DND-41 (cell line): ENCODE measurements around the gene CPED1.

ENCODE experiments used
- ATAC-seq: fragments of 200-7000 bp; cut with Tn5 transposase; 3 replicates; pipeline ENCODE4 v1.9.1; 2021; ENCODE audit warnings: low read depth; ENCODE audit not compliant: insufficient read depth
- DNase-seq: peaks from one replicate; pipeline ENCODE4 v3.0.0-alpha.2; 2020
- H2AFZ ChIP-seq: 2 replicates; pipeline ENCODE4 v1.6.0; 2012; ENCODE audit warnings: low read depth, low read length
- H3K27ac ChIP-seq: 2 replicates; pipeline ENCODE4 v1.5.1; 2012; ENCODE audit warnings: low read length, inconsistent platforms
- H3K27me3 ChIP-seq: fragments of 200-600 bp; sonication (generic); 2 replicates; pipeline ENCODE4 v1.6.0; 2012; ENCODE audit warnings: low read length, mild to moderate bottlenecking, inconsistent platforms; ENCODE audit not compliant: insufficient read depth, poor library complexity
- H3K36me3 ChIP-seq: 2 replicates; pipeline ENCODE4 v1.5.1; 2012; ENCODE audit warnings: low read length, inconsistent platforms; ENCODE audit not compliant: insufficient read depth
- H3K4me1 ChIP-seq: 2 replicates; pipeline ENCODE4 v1.5.1; 2012; ENCODE audit warnings: mild to moderate bottlenecking, low read length; ENCODE audit not compliant: insufficient read depth
- H3K4me2 ChIP-seq: 2 replicates; pipeline ENCODE4 v1.6.0; 2012; ENCODE audit warnings: mild to moderate bottlenecking, moderate library complexity, low read length, inconsistent platforms; ENCODE audit not compliant: insufficient read depth
- H3K4me3 ChIP-seq, 2 experiments: fragments of 200-600 bp in 1 of 2; shearing (Covaris generic) in 1 of 2; 2 replicates each; pipeline ENCODE4 v1.5.1; 2012 to 2016; ENCODE audit warnings: inconsistent platforms in 2 of 2, low read length in 2 of 2, mild to moderate bottlenecking in 2 of 2, low read depth in 1 of 2, moderate library complexity in 1 of 2
- H3K79me2 ChIP-seq: 2 replicates; pipeline ENCODE4 v1.6.0; 2012; ENCODE audit warnings: low read length, inconsistent platforms; ENCODE audit not compliant: insufficient read depth
- H3K9ac ChIP-seq: 2 replicates; pipeline ENCODE4 v1.6.0; 2012; ENCODE audit warnings: low read depth, mild to moderate bottlenecking, inconsistent platforms, low read length, moderate library complexity
- H3K9me3 ChIP-seq: 2 replicates; pipeline ENCODE4 v1.5.1; 2012; ENCODE audit warnings: low read length, moderate library complexity, mild to moderate bottlenecking, inconsistent platforms; ENCODE audit not compliant: insufficient read depth, severe bottlenecking
- H4K20me1 ChIP-seq: 2 replicates; pipeline ENCODE4 v1.6.0; 2012; ENCODE audit warnings: low read length; ENCODE audit not compliant: insufficient read depth
- CTCF ChIP-seq: IDR thresholded peaks from 2 replicates; pipeline ENCODE4 v1.5.1; 2012; ENCODE audit warnings: borderline replicate concordance, low read length, moderate library complexity, mild to moderate bottlenecking; ENCODE audit not compliant: poor library complexity, severe bottlenecking; ENCODE audit errors: extremely low read depth
- EZH2 ChIP-seq: IDR thresholded peaks from 3 replicates; pipeline ENCODE4 v1.6.1; 2012; ENCODE audit warnings: borderline replicate concordance, low read depth, mild to moderate bottlenecking, moderate library complexity, low read length, inconsistent platforms; ENCODE audit not compliant: severe bottlenecking

Gene CPED1

GRCh38 chr7:121026159-121026558, 37.6 kb downstream of the CPED1 start:
- Histone ChIP-seq H3K27me3 (no peaks in the 10 kb centered on the region), H2AFZ (no peak overlapping the region), H3K27ac (no peak overlapping the region), H3K79me2 (no peaks in the 10 kb centered on the region), H3K4me3 (no peak overlapping the region), H3K36me3 (no peaks in the 10 kb centered on the region), H3K9ac (no peak overlapping the region), H3K4me2 (no peak overlapping the region), H3K9me3 (no peaks in the 10 kb centered on the region), H4K20me1 (no peaks in the 10 kb centered on the region), H3K4me1 (no peaks in the 10 kb centered on the region)
- peak; percentile 4 for DNase-seq
- no peak for ATAC-seq
- no peak for TF ChIP-seq EZH2
- no peak for TF ChIP-seq CTCF

GRCh38 chr7:121026577-121027111, 38.1 kb downstream of the CPED1 start:
- H3K27me3 ChIP-seq, result no peaks in the 10 kb centered on the region
- H3K27ac ChIP-seq, result no peak overlapping the region
- H3K36me3 ChIP-seq, result no peaks in the 10 kb centered on the region
- no peaks in the 10 kb centered on the region for H3K79me2 ChIP-seq
- ATAC-seq (no peak), DNase-seq (no peak)
- H3K9ac ChIP-seq, result no peak overlapping the region
- H4K20me1 ChIP-seq, result no peaks in the 10 kb centered on the region
- no peak overlapping the region for H2AFZ ChIP-seq
- TF ChIP-seq CTCF (no peak), EZH2 (no peak)
- H3K9me3 ChIP-seq, result no peaks in the 10 kb centered on the region
- no peak overlapping the region for H3K4me3 ChIP-seq
- no peak overlapping the region for H3K4me2 ChIP-seq
- H3K4me1 ChIP-seq, result no peaks in the 10 kb centered on the region

- H3K27me3 ChIP-seq, result no peaks in the 10 kb centered on the region
- H3K27ac ChIP-seq, result no peak overlapping the region
- H3K9ac ChIP-seq, result no peak overlapping the region
- no peaks in the 10 kb centered on the region for H3K4me1 ChIP-seq
- no peak for TF ChIP-seq EZH2
- TF ChIP-seq CTCF, result no peak
- ATAC-seq (no peak), DNase-seq (no peak)
- H3K4me2 ChIP-seq, result no peak overlapping the region
- no peaks in the 10 kb centered on the region for H4K20me1 ChIP-seq
- H3K36me3 ChIP-seq, result no peaks in the 10 kb centered on the region
- H2AFZ ChIP-seq, result no peak overlapping the region
- H3K4me3 ChIP-seq, result no peak overlapping the region
- H3K79me2 ChIP-seq, result no peaks in the 10 kb centered on the region
- no peaks in the 10 kb centered on the region for H3K9me3 ChIP-seq
These were observed 39.5 kb downstream of the CPED1 start for GRCh38 chr7:121027761-121028669.
